Inflammatory macrophage treated with lipopolysaccharide for 1 hour (primary cell): ENCODE measurements around the gene ERC2.
A peak's percentile ranks its signal among the peaks of the same experiment; 100 is the strongest.

ENCODE experiments used
- DNase-seq, 2 donors: peaks; one replicate each; pipeline ENCODE4 v3.0.0-alpha.2; 2020 to 2022

The ERC2 gene

DNA sequence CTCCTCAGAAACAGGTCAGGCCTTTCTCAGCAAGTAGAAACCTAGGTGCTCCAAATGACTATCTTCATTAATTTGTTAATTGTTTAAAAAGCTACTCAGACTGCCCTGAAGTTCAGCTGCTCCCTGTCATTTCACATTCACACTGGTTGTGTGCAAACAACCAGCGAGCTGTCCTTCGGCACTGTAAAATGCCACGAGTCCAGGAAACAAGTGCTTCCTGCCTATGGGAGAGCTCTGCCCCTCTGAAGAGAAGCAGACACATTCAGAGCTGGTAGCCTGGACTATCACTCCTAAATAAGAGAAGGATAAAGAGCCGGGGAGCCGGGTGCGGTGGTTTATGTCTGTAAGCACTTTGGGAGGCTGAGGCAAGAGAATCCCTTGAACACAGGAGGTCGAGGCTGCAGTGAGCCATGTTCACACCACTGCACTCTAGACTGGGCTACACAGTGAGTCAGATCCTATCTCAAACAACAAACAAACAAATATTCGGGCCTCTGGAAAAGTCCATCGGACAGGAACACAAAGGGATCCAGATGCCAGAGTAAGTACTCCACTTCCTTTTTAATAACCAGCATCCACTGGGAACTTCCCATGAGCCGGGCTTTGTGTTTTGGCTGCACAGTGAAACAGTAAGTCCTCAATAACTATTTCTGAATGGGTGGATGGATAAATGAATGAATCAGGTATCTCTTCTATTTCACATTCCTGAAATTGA lies 866.7 kb downstream of the ERC2 start:
- no peak for DNase-seq

GRCh38 chr3:55598224-55598623 lies 870.0 kb downstream of the ERC2 start:
- no peak for DNase-seq

GRCh38 chr3:55597641-55598040 lies 870.6 kb downstream of the ERC2 start:
- no peak for DNase-seq

DNA sequence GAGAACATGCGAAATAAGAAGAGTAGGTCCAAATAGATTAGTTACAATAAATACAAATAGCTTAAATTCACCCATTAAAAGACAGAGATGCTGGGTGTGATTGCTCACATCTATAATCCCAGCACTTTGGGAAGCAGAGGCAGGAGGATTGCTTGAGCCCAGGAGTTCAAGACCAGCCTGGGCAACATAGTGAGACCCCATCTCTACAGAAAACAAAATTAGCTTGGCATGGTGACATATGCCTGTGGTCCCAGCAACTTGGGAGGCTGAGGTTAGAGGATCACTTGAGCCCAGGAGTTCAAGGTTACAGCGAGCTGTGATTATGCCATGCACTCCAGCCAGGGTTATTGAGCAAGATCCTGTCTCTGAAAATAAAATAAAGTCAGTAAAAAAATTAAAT lies 872.1 kb downstream of the ERC2 start:
- no peak for DNase-seq

GRCh38 chr3:55595420-55595819 lies 872.8 kb downstream of the ERC2 start:
- no peak for DNase-seq

- DNase-seq: no peak
Observed at GRCh38 chr3:55592572-55592971, 875.7 kb downstream of the ERC2 start.

GRCh38 chr3:55591888-55592287 lies 876.4 kb downstream of the ERC2 start:
- DNase-seq: peak; percentile 58 to 77

GRCh38 chr3:55588146-55588765 lies 880.0 kb downstream of the ERC2 start:
- DNase-seq: no peak

- DNase-seq: no peak
Observed at GRCh38 chr3:55585856-55586255, 882.4 kb downstream of the ERC2 start.

DNA sequence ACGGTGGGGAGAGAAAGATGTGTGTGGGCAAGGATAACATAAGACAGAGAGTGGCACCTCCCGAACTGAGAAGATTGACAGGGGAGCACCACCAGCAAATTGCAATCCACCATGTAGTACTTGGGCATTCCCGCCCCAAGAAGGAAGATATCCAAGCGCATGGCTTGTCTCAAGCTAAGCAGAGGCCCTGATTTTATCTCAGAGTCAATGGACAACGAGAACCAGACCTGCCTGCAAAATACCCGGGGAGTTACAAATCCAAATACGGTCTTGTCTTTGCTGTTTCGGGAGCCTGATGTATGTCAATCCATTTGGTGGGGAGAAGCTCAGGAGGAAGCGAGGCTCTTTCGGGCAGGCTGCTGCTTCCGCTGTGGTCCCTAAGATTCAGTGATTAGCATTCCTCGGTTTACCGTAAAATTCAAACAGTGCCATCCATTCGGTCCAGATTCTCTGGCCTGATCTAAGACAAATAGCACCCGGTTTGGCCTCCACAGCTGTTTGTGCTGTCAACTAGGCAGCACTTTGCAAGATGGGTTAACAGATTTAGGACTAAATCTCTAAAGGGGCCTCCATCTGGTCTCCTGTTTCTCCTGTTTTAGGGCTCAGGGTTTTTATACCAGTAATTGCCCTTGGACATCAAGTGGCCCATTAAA lies 883.4 kb downstream of the ERC2 start:
- DNase-seq: no peak

DNA sequence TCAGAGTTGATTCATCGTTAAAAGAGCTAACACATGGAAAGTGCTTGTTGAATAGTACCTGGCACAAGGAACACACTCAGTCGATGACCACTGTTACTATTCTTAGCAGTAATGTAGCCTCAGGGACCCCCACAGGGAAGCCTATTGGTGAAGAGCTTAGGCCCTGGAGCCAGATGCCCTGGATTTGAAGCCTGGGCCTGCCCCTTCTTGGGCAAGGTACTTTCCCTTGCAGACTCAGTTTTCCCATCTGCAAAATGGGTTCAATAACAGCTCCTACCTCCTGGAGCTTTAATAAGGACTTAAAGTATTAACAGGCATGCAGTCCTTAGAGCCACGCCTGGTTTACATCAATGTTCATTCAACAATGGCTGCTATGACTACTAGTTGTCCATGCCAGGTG lies 884.2 kb downstream of the ERC2 start:
- DNase-seq: no peak

GRCh38 chr3:55583475-55583874 lies 884.8 kb downstream of the ERC2 start:
- DNase-seq: no peak

GRCh38 chr3:55579496-55579895 lies 888.8 kb downstream of the ERC2 start:
- no peak for DNase-seq

DNA sequence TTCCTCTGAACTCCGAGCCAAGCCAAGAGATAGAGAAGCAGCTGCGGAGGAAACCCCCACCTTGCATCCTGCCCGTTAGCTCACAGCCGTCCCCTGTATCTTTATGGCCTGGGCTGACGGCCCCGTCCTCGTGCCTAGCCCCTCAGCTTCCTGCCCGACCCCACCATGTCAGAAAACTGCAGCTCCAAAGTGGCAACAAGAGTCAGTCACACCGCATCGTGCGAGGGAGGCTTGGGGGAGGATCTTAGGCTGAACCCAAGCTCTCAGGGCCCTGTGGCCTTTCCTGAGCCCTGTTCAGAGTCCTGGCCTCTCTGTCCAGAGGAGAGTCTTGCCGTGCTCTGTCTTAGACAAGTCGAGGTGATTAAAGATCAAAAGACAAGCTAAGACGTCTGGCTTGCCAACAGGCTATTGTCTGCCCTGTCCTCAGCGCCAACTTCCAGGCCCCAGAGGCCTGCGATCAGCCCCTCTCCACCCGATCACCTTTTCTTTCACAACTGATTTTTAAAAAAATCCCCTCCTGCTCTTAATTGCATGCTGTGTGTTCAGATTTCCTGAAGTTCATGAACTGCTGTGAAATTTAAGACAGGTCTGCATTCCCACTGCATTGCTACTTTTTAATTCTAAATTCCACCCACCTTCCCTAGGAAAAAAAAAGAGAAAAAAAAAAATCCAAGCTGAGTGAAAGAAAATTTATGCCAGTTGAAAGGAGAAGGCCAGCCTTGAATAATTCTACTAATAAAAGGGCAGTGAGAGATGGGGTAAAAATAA lies 891.5 kb downstream of the ERC2 start:
- DNase-seq: no peak

DNA sequence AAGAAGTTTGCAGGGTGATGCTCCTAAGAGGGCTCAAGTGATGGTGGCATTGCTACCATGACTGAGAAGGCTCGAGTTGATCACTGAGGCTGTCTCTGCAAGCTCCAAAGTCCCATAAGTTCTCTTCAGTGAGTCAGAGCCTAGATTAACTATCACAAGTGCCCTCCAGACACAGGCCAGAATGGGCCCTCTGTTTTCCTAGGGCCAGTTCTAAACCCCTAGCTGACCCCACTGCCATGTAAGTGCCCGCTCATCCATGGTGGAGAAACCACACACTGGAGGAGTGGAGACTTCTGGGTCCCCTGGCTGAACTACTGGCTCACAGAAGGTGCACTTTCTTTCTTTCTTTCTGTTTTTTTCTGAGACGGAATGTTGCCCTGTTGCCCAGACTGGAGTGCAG lies 893.6 kb downstream of the ERC2 start:
- no peak for DNase-seq

DNA sequence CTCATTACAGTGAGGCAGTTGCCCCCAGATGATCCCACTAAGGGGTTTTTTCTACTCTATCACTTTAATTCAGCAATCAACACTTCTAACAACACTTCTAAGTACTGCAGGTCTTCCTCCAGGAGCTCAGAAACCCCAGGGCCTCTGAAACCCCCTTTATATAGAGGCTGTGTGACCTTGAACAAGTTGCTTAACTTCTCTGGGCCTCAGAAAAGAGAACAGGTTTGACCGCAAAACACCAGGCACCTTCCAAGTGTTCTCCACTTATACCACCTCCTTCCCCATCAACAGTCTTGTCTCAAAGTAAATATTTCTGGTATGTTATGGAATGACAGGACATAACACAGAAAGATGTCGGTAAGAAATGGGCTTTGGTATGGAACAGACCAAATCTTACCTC lies 895.5 kb downstream of the ERC2 start:
- DNase-seq: no peak

DNA sequence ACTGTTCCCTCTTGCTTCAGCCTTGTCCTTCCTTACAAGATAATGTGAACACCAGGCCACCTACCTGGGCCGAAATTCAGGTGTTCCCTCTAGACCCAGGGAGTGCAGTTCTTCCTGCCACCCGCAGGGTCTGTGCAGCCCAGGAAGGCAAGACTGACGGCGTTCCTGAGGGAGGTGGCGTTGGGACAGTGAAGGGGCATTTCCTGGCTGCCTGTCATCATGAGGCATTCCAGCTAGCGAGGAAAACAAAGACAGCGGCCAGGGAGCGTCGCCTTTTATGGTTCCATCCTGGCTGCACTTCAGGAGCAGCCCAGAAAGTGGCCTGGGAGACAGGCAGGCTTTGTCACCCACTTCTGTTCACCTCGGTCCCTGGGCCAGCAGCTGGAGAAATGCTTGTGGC lies 896.4 kb downstream of the ERC2 start:
- no peak for DNase-seq

- DNase-seq: no peak
Observed at GRCh38 chr3:55571216-55571813, 897.0 kb downstream of the ERC2 start.

GRCh38 chr3:55570271-55570711 lies 898.0 kb downstream of the ERC2 start:
- DNase-seq: no peak

GRCh38 chr3:55569033-55569599 lies 899.2 kb downstream of the ERC2 start:
- DNase-seq: no peak

DNA sequence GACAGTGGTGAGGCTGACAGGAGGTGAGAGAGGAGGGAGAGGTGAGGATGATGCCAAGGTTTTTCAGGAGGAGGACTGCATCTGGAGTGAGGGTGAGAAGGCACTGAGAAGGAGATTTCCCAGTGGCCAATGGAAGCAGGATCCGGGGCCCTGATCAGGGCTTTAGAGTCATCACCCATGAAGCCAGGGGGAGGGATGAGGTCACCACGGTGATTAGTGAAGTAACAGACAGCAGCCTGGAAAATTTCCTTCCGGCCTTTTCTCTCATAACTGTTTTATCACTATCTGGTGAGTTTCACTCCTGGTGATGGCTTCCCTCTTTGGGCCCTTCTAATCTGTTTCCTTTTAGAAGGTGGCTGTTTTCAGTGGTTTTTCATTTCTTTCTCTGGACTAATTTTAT lies 900.7 kb downstream of the ERC2 start:
- DNase-seq: no peak

DNA sequence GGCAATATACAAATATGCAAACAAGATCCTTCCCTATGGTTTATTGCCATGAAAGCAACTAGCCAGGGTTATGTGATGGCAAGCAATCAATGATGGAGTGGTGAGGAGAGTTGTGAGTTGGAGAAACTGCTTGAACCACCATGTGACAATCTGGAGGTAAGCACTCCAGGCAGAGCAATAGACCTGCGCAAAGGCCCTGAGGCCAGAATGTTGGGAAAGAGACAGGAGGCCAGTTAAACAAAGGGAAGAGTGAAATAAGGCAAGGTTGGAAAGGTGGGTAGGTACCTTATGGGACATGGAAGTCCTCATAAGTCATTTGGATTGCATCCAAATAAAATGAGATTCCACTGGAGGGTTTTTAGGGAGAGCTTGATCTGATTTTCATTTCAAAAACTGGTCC lies 901.1 kb downstream of the ERC2 start:
- no peak for DNase-seq

DNA sequence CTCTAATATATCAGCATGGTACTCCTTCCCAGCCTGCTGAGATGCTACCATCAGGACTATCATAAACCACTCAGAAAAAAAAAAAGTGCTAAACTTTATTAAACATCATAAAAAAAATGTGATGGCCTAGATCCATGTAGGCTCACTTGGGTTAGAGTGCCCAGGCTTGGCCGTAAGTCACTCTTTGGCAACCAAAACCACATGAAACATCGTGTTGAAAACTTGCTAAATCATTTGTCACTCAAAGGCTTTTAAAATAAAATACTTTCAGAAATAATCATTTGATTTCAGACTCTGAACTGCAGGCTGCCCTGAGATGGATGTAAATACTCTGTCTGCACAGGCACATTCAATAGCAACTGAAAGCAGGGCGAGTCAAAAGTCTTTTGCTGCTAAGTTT lies 902.7 kb downstream of the ERC2 start:
- no peak for DNase-seq
